HL-60 (cell line): ENCODE measurements around the gene LMBR1.

ENCODE experiments used
- CTCF ChIP-seq: IDR thresholded peaks from one replicate; pipeline ENCODE4 v1.5.1; 2011; ENCODE audit warnings: low read length, control low read depth, inconsistent platforms; ENCODE audit not compliant: insufficient read depth
- POLR2AphosphoS5 ChIP-seq: IDR thresholded peaks from 2 replicates; pipeline ENCODE4 v1.6.1; 2012; ENCODE audit warnings: low read depth

GRCh38 chr7:156829669-156830336 is 63.2 kb downstream of the LMBR1 start:
- TF ChIP-seq CTCF (no peak), POLR2AphosphoS5 (no peak)
